Erythroblast (primary cell): ENCODE results near the gene LRRC18.

Source experiments
- GATA1 ChIP-seq: IDR thresholded peaks from 2 replicates; pipeline ENCODE4 v1.6.1; 2011; ENCODE audit warnings: low read depth, mild to moderate bottlenecking, control low read depth, low read length, moderate library complexity
- POLR2A ChIP-seq: IDR thresholded peaks from 2 replicates; pipeline ENCODE4 v1.6.1; 2011; ENCODE audit warnings: mild to moderate bottlenecking, low read length

DNA sequence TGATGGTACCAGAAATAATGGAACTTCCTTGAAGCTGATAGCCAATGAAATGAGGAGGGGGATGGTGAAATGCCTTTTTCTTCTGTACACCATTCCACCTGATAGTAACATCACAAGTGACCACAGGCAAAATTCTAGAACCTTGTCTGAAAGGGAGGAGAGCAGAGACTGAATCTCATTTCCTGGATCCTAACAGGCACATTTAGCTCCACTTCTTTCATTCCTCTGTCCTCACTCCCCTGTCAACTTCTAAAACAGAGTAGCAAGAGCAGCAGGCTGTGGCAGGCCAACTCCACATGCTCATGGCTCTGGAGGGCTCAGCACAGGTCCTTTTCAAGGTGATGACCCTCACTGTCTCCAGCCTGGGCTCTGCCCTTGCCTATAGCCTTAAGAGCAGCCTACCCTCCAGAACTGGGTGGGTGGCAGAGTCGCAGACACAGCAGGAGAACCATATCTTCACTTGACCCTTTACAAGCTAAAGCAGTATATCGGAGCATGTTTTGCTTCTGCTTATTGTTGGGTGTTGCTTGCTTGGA, at the start of gene LRRC18:
- TF ChIP-seq POLR2A: no peak
- TF ChIP-seq GATA1: no peak
